Testis (tissue), 2 donors: Measurements from ENCODE around the gene AJM1.
"Not testable (repeated sequence)": the region's sequence is repeated elsewhere in the genome, so short reads cannot be mapped to it uniquely, and the experiment has no call there.

Experiments used
- CTCF ChIP-seq, 3 experiments: fragments of 450-650 bp in 2 of 3; fragments of 200-600 bp in 1 of 3; sonication (generic) in 1 of 3; IDR thresholded peaks; one replicate each; pipeline ENCODE4 v1.5.1; 2016 to 2019; ENCODE audit warnings: antibody characterized with exemption in 3 of 3, mild to moderate bottlenecking in 2 of 3, moderate library complexity in 1 of 3
- POLR2A ChIP-seq: fragments of 450-650 bp; IDR thresholded peaks from one replicate; pipeline ENCODE4 v1.6.1; 2017; ENCODE audit warnings: antibody characterized with exemption, mild to moderate bottlenecking, moderate library complexity

- TF ChIP-seq CTCF (IDR thresholded peaks at IDR 0.05); POLR2A: not testable (repeated sequence)
These were observed 27.3 kb downstream of the AJM1 start for GRCh38 chr9:136869611-136870010.
